Right kidney (tissue), 9 donors: ENCODE results near the gene LALBA.
"Not testable (repeated sequence)": the region's sequence is repeated elsewhere in the genome, so short reads cannot be mapped to it uniquely, and the experiment has no call there.

ENCODE experiments used
- DNase-seq: peaks from one replicate; pipeline ENCODE4 v3.0.0-alpha.2; 2016
- long read RNA-seq, 8 donors: transcript quantifications; one replicate each; lab custom pipeline, GENCODE V29; 2026

The LALBA gene
- long read RNA-seq, donor 1, result 0 reads
- long read RNA-seq, donor 2, result 0 reads
- long read RNA-seq, donor 3, result 0 reads
- long read RNA-seq, donor 4, result 0 reads
- long read RNA-seq, donor 5, result 0 reads
- long read RNA-seq, donor 6, result 0 reads
- long read RNA-seq, donor 7, result 0 reads
- long read RNA-seq, donor 8, result 0 reads

GRCh38 chr12:48569946-48570345 lies at the start of gene LALBA:
TSS of gene LALBA (minus strand) at chr12:48570046. CDS start at chr12:48570020, 26 bp downstream.
- DNase-seq, result no peak

- peak; percentile 45 for DNase-seq
These were observed 48.7 kb upstream of the LALBA start for GRCh38 chr12:48618541-48618940.

DNA sequence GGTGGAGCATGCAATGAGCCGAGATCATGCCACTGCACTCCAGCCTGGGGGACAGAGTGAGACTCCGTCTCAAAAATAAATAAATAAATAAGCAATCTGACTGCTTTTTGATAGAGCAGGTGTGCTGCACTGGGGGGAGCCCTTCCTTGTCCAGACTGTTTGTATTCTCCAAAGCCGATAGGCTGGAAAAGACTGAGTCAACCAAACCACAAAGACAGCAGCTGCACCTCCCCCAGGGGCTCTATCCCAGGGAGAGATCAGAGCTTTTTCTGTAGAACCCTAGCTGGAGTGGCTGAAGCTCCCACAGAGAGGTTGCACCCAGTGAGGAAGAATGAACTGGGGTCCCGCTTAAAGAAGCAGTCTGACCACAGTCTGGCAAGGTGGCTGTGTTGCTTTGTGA lies 45.8 kb upstream of the LALBA start:
- DNase-seq, result no peak

GRCh38 chr12:48613321-48613720 lies 43.5 kb upstream of the LALBA start:
- no peak for DNase-seq

DNA sequence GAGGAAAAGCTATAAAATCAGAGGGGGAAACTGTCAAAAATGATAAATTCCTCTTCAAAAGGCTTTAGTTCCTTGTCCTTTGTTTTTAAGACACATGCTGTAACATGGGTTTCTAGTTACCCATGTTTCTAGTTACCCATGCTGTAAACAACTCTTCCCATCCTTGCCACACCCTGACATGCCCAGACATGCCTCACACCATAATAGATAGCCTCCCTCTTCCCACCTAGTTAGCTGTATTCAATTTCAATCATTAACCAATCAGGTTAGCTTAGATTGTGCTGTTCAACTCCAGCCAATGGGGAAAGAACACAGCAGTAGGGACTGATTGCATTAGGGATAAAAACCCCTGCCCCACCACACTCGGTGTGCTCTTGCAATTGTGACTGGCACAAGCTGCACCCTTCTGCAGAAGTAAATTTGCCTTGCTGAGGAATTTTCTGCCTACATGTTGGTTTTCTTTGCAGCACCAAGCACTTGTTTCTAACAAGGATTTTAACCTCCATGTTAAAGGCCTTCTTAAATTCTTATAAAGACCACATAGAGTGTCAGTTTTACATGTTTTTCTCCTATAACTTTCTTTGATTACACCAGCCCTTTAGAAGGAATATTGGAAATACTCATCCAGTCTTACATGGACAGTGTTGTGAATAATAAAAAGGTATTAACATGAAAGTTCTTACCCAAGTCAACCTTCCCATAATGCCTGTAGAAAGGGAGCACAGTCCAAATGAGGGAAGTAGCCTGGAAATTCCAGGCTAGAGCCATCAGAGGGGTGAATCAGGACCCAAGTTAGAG lies 32.5 kb upstream of the LALBA start:
- no peak for DNase-seq

- DNase-seq, result no peak
These were observed 31.3 kb upstream of the LALBA start for GRCh38 chr12:48601013-48601756.

DNA sequence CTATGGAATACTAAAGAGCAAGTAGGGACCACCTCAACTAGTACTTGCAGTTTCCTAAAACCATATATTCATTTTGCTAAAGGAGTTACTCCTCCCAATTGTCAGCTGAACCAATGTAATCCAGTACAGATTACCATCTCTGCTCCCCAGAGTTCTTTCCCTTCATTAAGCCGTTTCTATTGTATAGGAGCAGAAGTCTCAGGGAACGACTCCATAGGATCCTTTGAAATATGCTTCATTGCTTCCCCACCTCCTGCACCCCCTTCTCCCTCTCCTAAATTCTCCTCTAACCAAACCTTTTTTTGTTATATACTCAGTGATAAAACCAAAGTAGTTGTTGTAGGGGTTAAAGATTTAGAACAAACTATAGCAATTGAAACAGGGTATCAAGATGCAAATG lies 30.7 kb upstream of the LALBA start:
- DNase-seq, result no peak

GRCh38 chr12:48592591-48593086 lies 22.8 kb upstream of the LALBA start:
- DNase-seq, result no peak

DNA sequence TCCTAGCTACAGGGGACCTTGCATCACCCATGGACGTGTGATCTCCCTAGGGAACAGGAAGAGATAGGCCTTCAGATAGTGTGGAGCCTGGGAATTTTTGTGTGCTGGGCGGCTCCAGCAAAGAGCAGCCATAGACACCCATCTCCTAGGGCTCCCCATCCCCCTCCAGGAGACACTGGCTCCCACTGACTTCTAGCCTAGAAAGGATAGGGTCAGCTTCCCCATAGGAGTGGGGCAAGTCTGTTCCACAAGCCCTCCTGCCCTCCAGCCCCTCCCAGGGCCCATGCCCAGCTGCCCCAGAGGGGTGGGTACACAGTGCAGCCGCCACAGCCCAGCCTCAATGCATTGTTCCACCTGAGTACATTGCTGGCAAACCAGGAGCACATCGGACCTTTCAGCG lies 16.5 kb upstream of the LALBA start:
- no peak for DNase-seq

DNA sequence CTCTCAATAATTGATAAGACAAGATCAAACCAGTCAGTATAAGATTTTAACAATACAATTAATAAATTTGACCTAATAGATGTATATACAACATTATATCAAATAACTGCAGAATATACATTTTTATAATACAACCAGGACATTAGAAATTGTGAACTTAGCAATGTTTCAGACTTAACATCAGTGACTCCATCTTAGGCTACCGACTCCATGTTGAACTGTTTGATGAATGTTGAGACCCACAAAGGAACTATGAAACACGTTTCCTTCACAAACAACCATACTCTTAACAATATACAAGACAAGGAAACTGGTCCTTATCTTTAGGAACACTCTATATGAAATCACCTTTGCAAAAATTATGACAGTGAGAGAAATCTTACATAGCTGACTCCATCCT lies 13.9 kb upstream of the LALBA start:
- DNase-seq, result no peak

DNA sequence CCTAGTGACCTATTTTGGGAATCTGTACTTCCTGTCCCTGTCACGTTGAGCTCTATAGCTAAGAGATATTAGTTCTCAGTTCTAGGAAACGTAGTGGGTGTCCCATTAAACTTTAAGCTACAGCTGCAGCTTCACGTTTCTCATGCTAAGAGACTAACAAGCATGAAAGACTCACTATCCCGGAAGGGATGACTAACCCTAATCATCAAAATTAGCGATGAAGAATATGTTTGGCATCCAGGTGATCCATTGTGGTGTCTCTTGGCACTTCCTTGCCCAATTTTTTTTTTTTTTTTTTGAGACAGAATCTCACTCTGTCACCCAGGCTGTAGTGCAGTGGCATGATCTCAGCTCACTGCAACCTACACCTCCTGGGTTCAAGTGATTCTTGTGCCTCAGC lies 11.0 kb upstream of the LALBA start:
- DNase-seq, result no peak

DNA sequence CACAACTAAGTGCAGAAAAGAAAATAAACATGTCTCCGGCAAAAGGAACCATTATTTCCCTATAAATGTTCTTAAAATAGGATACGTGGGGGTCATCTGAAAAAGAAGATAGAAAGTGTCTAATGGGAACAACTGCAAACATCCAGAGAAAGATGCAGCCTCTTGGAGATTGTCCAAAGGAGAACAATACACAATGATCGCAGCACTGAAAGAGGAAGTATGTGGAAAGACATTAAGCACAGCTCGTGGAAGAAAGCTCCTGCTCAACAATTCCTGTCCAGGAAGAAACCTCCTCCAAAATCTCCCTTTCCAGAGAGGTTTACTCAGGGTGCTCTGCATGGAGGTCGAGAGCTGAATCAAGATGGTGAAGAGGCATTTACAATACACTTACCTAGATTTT lies 2.5 kb upstream of the LALBA start:
- DNase-seq, result no peak

GRCh38 chr12:48567731-48568130 lies 2.1 kb downstream of the LALBA start:
- DNase-seq, result no peak

GRCh38 chr12:48557919-48558318 lies 11.9 kb downstream of the LALBA start:
- DNase-seq, result no peak

DNA sequence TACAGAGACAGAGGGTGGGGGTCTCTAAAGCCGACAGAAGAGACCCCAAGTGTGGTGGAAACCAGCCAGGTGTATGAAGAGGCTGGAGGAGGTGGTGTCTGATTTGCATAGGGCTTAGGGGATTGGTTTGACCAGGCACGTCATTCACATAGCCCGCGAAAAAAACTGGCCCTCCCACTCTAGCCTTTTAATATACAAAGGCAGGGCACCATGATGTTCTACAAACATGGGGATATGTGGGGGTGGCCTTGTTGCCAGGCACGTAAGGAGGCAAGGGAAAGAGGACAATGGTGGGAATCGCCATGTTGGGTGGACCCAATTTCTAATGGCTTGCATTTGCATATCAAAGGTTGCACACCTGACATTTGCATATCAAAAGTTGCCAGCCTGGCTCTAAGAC lies 13.2 kb downstream of the LALBA start:
- no peak for DNase-seq

GRCh38 chr12:48553666-48554343 lies 16.0 kb downstream of the LALBA start:
- DNase-seq, result not testable (repeated sequence)

GRCh38 chr12:48551636-48552035 lies 18.2 kb downstream of the LALBA start:
- not testable (repeated sequence) for DNase-seq

GRCh38 chr12:48547012-48547411 lies 22.8 kb downstream of the LALBA start:
- DNase-seq, result not testable (repeated sequence)

DNA sequence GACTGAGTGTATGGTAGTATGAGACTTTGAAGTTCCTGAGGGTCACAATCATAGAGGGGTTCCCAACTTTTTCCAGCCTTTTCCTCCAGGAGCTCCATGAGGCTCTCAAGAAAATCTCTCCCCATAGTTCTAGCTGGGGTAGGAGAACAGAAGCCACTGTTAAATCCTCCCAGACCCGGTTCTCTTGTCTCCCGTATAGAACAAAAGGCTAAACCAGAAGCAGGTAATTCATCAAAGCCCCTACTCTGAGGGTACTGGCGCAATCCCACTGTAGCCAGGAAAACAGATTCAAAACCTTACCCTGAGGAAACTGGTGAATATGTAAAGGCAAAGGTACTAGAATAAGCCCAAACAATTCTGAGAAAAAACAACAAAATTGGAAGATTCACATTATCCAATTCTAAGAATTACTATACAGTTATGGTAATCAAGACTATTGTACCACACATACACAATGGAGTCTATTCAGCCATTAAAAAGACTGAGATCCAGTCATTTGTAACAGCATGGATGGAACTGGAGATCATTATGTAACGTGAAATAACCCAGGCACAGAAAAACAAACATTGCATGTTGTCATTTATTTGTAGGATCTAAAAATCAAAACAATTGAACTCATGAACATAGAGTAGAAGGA lies 23.9 kb downstream of the LALBA start:
- DNase-seq, result no peak

GRCh38 chr12:48542300-48542928 lies 27.4 kb downstream of the LALBA start:
- DNase-seq, result no peak

- DNase-seq, result no peak
These were observed 33.2 kb downstream of the LALBA start for GRCh38 chr12:48536602-48537001.

GRCh38 chr12:48532601-48533000 lies 37.2 kb downstream of the LALBA start:
- no peak for DNase-seq
